HFFc6 (cell line): ENCODE results near the gene STRA8. TPM values are rescaled to one million over a fixed set of nuclear protein-coding genes. Genes with fewer than 3 reads are reported as not detected.

Experiments
- DNase-seq: peaks from one replicate; pipeline ENCODE4 v3.0.0-alpha.2; 2018
- H3K27ac Mint-ChIP-seq: 2 replicates; pipeline ENCODE4 v1.8.0; 2020; ENCODE audit warnings: mild to moderate bottlenecking, mixed read lengths
- H3K27me3 Mint-ChIP-seq: 2 replicates; pipeline ENCODE4 v1.8.0; 2021; ENCODE audit warnings: mild to moderate bottlenecking, moderate library complexity, mixed read lengths; ENCODE audit not compliant: insufficient read depth
- H3K36me3 Mint-ChIP-seq: 2 replicates; pipeline ENCODE4 v1.8.0; 2021; ENCODE audit warnings: low read depth, mixed read lengths
- H3K4me1 Mint-ChIP-seq: 2 replicates; pipeline ENCODE4 v1.8.0; 2020; ENCODE audit warnings: low read depth, mixed read lengths
- H3K4me3 Mint-ChIP-seq: 2 replicates; pipeline ENCODE4 v1.8.0; 2020; ENCODE audit warnings: mild to moderate bottlenecking, moderate library complexity, mixed read lengths
- H3K9me3 Mint-ChIP-seq: 2 replicates; pipeline ENCODE4 v1.8.0; 2020; ENCODE audit warnings: mild to moderate bottlenecking, mixed read lengths
- CTCF ChIP-seq: fragments of 200-600 bp; sonication (generic); IDR thresholded peaks from 2 replicates; pipeline ENCODE4 v1.5.0; 2021; ENCODE audit warnings: antibody characterized with exemption, mild to moderate bottlenecking
- total RNA-seq, 6 experiments: library from RNA; stranded (reverse); fragmentation: NEBNext Ultra II Directional; extraction: Animal tissue kit (Norgen Biotek cat#: 25700); gene quantifications; 2 replicates in 1 of 6; 3 replicates in 5 of 6; pipeline ENCODE4 v1.2.3, GENCODE V29; 2021

Gene STRA8
- total RNA-seq, 6 experiments from 2014 or later = not detected

- DNase-seq = no peak
- Mint-ChIP-seq H3K4me3 (no peak overlapping the region), H3K36me3 (peaks cover 57% of the 10 kb centered on the region), H3K9me3 (no peaks in the 10 kb centered on the region), H3K4me1 (peaks cover 79% of the 10 kb centered on the region), H3K27ac (peak overlapping the region; percentile 93), H3K27me3 (no peaks in the 10 kb centered on the region; the same call in 1 of the 2 replicates)
- no peak for TF ChIP-seq CTCF
Measured at GRCh38 chr7:135204876-135205275, 28.8 kb upstream of the STRA8 start.

DNA sequence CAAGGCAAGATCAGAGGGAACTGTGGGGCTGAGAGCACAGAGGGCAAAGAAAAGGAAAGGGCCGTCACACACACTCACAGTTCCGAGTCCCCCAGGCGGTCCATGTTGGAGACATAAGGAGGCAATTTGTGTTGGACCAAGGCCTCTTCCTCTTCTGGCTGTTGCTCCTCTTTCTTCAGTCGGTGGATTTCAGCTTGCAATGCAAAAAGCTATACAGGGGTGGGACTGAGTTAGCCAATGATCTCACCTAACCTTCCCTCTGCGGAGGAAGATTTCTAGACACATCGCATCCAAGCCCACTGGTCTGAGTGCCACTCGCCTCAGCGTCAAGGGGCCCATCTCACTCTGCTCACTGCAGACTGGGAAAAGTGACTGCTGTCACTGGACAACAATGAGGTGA is 27.8 kb upstream of the STRA8 start:
- Mint-ChIP-seq H3K36me3 (peaks cover 50% of the 10 kb centered on the region), H3K4me1 (peaks cover 80% of the 10 kb centered on the region), H3K27ac (no peak overlapping the region)

GRCh38 chr7:135206941-135207391 is 26.7 kb upstream of the STRA8 start:
- no peak overlapping the region; the same call in 1 of the 2 replicates for H3K27ac Mint-ChIP-seq
- no peak for DNase-seq
- no peak overlapping the region for H3K4me3 Mint-ChIP-seq
- H3K4me1 Mint-ChIP-seq = peaks cover 78% of the 10 kb centered on the region
- no peak for TF ChIP-seq CTCF
- peaks cover 45% of the 10 kb centered on the region for H3K36me3 Mint-ChIP-seq
- H3K9me3 Mint-ChIP-seq = no peaks in the 10 kb centered on the region
- H3K27me3 Mint-ChIP-seq = no peaks in the 10 kb centered on the region; the same call in 1 of the 2 replicates

More for the DNA sequence above, 27.8 kb upstream of the STRA8 start:
- Mint-ChIP-seq H3K4me3 (no peak overlapping the region), H3K27me3 (no peaks in the 10 kb centered on the region; the same call in 1 of the 2 replicates), H3K9me3 (no peaks in the 10 kb centered on the region)
- TF ChIP-seq CTCF = no peak
- no peak for DNase-seq

DNA sequence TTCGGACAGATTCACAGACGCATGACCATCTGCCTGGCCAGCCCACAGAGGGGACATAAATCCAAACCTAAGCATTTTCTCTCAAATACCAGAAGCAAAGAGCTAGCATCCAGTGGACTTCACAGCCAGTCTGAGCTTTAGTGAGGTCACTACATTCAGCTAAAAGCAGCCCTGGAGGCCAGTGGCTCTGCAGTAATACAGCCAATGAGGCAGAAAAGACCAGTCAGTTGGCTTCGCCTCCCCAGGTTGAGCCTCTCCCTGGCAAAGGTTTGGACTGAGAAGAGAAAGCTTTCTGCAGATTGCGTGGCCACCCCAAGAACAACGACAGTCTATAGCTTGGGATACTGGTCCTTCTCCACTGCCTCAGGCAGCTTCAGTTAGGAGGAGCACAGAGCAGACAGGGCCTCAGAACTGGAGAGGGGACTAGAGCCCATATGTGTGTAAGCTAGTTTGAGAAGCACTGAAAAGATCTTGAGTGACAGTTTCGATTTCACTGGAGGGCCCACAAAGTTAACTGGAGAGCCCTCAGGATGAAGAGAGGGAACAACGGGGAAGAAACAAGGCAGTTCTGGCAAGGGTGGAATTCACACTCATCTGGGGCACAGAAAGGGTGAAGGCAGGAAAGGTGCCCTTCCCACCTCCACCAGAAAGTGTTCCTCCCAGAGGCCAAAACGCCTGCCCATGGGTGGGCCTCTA is 26.1 kb upstream of the STRA8 start:
- DNase-seq = no peak
- TF ChIP-seq CTCF = no peak
- peaks cover 42% of the 10 kb centered on the region for H3K36me3 Mint-ChIP-seq
- H3K4me3 Mint-ChIP-seq = no peak overlapping the region
- no peaks in the 10 kb centered on the region; the same call in 1 of the 2 replicates for H3K27me3 Mint-ChIP-seq
- H3K4me1 Mint-ChIP-seq = peaks cover 74% of the 10 kb centered on the region
- peak overlapping the region; percentile 19; the same call in 1 of the 2 replicates for H3K27ac Mint-ChIP-seq
- no peaks in the 10 kb centered on the region for H3K9me3 Mint-ChIP-seq

DNA sequence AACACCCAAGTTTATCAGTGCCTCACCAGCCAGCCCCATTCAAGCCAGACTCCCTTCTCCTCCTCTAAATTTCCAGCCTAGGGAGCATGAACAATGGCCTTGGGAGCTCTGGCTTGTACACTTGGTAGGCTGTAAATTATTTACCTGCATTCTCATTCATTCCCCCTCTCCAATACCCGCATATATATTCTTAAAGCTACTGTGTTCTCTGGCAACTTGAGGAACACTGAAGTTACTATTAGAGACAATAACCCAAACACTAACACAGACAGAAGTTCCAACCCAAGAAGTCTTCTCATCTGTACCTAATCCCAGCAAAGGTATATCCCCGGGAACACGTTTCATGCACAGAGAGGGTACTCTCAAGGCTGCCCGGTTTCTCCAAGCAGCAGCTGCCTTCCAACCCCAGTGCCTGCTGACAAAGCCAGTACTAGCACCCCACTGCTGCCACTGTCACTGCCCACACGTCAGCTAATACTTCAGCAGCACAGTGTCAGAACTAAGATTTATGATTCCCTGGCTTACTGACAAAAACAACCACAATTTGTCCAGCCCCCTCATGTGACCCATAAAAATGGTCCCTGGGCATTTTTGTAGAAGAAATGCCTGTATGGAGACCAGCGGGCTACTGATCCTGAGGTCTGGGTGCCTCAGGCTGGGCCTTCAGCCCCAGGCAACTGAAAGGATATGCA is 25.4 kb upstream of the STRA8 start:
- no peaks in the 10 kb centered on the region; the same call in 1 of the 2 replicates for H3K27me3 Mint-ChIP-seq

More for the DNA sequence above, 25.4 kb upstream of the STRA8 start:
- Mint-ChIP-seq H3K4me1 (peaks cover 67% of the 10 kb centered on the region), H3K4me3 (peak overlapping the region; percentile 15; the same call in 1 of the 2 replicates), H3K27ac (0 out of 2 replicates have a peak overlapping the region, but pooled peaks have one; percentile 19), H3K9me3 (no peaks in the 10 kb centered on the region), H3K36me3 (peaks cover 39% of the 10 kb centered on the region)
- TF ChIP-seq CTCF = no peak
- DNase-seq = no peak
